Measurements from ENCODE around the gene EIF4E1B.
"Not testable (repeated sequence)": the region's sequence is repeated elsewhere in the genome, so short reads cannot be mapped to it uniquely, and the experiment has no call there.

The EIF4E1B gene

DNA sequence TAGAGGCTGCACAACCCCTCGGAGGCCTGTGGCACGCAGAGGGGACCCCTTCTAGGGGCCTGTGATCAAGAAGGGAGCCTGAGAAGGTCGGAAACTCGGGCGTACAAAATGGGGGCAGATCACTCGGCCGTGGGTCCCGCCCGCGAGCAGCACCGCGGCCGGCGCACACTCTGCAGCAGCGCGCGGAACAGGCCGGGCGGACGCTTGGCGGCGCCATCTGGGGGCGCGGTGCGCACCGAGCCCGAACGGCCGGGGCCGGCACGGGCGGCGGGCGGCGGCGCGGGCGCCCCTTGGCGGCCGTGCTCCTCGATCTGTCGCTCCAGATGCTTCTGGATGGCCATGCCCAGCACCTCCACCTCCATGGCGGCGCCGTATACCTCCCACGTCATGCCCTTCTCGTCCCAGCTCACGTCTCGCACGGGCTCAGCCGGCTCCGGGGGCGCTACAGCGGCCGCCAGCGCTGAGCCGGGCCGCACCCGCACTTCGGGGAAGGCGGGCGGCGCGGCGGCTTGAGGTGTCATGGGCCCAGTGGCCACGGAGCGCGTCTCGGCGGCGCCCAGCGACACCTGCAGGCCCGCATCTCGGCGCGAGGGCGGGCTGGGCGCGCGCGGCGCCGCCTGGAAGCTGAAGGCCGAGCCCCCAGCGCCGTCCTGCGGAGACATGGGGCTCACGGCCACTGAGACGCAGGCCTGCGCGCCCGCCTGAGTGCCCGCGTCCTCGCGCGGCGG is 33.6 kb upstream of the EIF4E1B start:
- Histone ChIP-seq H3K9ac (no peak overlapping the region), H3K4me2 (no peak overlapping the region)
- TF ChIP-seq, protein P1, sequence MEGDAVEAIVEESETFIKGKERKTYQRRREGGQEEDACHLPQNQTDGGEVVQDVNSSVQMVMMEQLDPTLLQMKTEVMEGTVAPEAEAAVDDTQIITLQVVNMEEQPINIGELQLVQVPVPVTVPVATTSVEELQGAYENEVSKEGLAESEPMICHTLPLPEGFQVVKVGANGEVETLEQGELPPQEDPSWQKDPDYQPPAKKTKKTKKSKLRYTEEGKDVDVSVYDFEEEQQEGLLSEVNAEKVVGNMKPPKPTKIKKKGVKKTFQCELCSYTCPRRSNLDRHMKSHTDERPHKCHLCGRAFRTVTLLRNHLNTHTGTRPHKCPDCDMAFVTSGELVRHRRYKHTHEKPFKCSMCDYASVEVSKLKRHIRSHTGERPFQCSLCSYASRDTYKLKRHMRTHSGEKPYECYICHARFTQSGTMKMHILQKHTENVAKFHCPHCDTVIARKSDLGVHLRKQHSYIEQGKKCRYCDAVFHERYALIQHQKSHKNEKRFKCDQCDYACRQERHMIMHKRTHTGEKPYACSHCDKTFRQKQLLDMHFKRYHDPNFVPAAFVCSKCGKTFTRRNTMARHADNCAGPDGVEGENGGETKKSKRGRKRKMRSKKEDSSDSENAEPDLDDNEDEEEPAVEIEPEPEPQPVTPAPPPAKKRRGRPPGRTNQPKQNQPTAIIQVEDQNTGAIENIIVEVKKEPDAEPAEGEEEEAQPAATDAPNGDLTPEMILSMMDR (conservative IDR thresholded peaks at IDR 0.05; ENCODE audit: low read depth, low read length), result no peak

DNA sequence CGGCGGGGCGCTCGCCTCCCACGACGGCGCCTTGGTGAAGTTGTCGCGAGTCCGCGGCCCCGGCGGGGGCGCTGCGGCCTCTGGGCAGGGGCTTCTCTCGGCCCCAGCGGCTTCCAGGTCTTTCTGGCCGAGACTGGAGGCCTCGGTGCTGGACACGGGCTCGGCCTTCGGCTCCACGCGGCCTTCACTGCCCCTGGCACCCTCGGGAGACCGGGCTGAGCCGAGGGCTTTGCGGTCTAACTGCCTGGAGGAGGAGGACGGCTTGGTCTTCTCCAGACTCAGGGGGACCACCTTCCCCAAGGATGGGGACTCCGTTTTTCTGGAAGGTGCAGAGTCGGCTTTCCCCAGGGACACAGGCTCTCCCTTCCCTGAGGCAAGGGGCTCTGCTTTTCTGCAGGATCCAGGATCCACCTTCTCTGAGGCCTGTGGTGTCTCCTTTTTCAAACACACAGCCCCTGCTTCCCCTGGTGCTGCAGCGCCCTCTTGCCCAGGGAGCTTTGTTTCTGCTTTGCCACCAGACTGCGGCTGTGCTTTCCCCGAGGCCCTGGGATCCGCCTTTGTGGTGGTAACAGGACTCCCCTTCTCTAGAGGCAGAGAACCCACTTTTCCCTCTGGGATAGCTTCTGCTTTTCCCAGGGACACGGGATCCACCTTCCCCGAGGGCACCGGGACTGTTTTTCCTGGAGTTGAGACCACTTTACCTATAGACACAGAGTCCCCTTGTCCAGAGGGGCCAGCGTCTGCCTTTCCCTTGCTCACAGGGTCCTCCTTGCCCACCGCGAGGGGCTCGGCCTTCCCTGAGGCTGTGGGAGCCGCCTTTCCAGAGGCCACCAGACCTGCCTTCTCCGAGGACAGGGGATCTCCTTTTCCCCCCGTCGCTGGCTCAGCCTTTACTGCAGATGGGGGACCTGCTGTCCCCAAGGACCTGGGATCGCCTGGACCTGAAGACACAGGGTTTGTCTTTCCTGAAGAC is 32.8 kb upstream of the EIF4E1B start:
- no peak overlapping the region for H2AFZ ChIP-seq (ENCODE audit: low read depth)
- no peaks in the 10 kb centered on the region for H3K36me3 ChIP-seq (ENCODE audit: insufficient read depth)
- no peaks in the 10 kb centered on the region for H4K20me1 ChIP-seq (ENCODE audit: insufficient read depth)
- H3K79me2 ChIP-seq (ENCODE audit: insufficient read depth, low read depth), result peaks cover 12% of the 10 kb centered on the region; the same call in 1 of the 2 replicates
- TF ChIP-seq, protein P1 (conservative IDR thresholded peaks at IDR 0.05; ENCODE audit: low read depth, low read length), result no peak
- H3K4me1 ChIP-seq (ENCODE audit: low read depth, poor library complexity, severe bottlenecking), result peaks cover 36% of the 10 kb centered on the region
- no peak overlapping the region for H3K27ac ChIP-seq
- H3K9ac ChIP-seq, result no peak overlapping the region
- no peak overlapping the region for H3K4me3 ChIP-seq (IDR thresholded peaks at IDR 0.05; ENCODE audit: insufficient read depth, low read depth, low read length)
- no peak overlapping the region; the same call in 1 of the 2 replicates for H3K4me2 ChIP-seq
- no peaks in the 10 kb centered on the region for H3K27me3 ChIP-seq (ENCODE audit: insufficient read depth, low read depth)

More for the DNA sequence above, 33.6 kb upstream of the EIF4E1B start:
- H3K4me3 ChIP-seq (IDR thresholded peaks at IDR 0.05; ENCODE audit: insufficient read depth, low read depth, low read length), result no peak overlapping the region
- no peaks in the 10 kb centered on the region for H3K36me3 ChIP-seq (ENCODE audit: insufficient read depth)
- H3K27me3 ChIP-seq (ENCODE audit: insufficient read depth, low read depth), result no peaks in the 10 kb centered on the region
- H3K79me2 ChIP-seq (ENCODE audit: insufficient read depth, low read depth), result peaks cover 12% of the 10 kb centered on the region; the same call in 1 of the 2 replicates
- H3K27ac ChIP-seq, result no peak overlapping the region
- H2AFZ ChIP-seq (ENCODE audit: low read depth), result no peak overlapping the region
- no peaks in the 10 kb centered on the region for H4K20me1 ChIP-seq (ENCODE audit: insufficient read depth)
- peaks cover 36% of the 10 kb centered on the region for H3K4me1 ChIP-seq (ENCODE audit: low read depth, poor library complexity, severe bottlenecking)

DNA sequence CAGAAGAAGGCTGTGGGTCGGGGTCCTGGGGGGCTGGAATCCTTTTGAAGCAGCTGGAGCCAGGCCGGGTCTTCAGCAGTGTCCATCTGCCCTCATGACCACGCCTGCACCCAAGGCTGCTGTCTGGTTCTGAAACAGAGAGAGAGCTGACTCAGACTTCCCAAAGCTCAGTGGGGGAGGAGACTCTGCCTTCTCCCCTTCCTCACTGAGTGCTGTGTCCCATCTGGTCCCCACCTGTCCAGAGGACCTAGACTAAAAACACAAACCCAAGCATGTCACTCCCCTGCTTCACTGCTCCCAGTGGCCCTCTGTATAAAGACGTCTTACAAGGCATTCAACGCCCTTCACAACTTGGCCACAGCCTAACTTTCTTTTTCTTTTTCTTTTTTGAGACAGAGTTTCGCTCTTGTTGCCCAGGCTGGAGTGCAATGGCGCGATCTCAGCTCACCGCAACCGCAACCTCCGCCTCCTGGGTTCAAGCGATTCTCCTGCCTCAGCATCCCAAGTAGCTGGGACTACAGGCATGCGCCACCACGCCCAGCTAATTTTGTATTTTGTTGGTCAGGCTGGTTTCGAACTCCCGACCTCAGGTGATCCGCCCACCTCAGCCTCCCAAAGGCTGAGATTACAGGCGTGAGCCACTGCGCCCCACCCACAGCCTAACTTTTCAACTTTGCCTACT is 30.6 kb upstream of the EIF4E1B start:
- H3K4me3 ChIP-seq (IDR thresholded peaks at IDR 0.05; ENCODE audit: insufficient read depth, low read depth, low read length); H2AFZ ChIP-seq (ENCODE audit: low read depth); H3K27me3 ChIP-seq (ENCODE audit: insufficient read depth, low read depth); H3K36me3 ChIP-seq (ENCODE audit: insufficient read depth); H4K20me1 ChIP-seq (ENCODE audit: insufficient read depth): not testable (repeated sequence)
- Histone ChIP-seq H3K4me1 (ENCODE audit: low read depth, poor library complexity, severe bottlenecking) (peaks cover 36% of the 10 kb centered on the region), H3K4me2 (peak overlapping the region; percentile 88), H3K9ac (peak overlapping the region; percentile 52; the same call in 1 of the 2 replicates), H3K27ac (peak overlapping the region; percentile 90), H3K79me2 (ENCODE audit: insufficient read depth, low read depth) (peaks cover 12% of the 10 kb centered on the region; the same call in 1 of the 2 replicates)

GRCh38 chr5:176601901-176602482 is 28.5 kb upstream of the EIF4E1B start:
- Histone ChIP-seq H3K9ac (no peak overlapping the region), H3K4me1 (ENCODE audit: low read depth, poor library complexity, severe bottlenecking) (peaks cover 48% of the 10 kb centered on the region), H3K27ac (no peak overlapping the region), H2AFZ (ENCODE audit: low read depth) (no peak overlapping the region), H3K36me3 (ENCODE audit: insufficient read depth) (no peaks in the 10 kb centered on the region), H4K20me1 (ENCODE audit: insufficient read depth) (no peaks in the 10 kb centered on the region), H3K4me3 (IDR thresholded peaks at IDR 0.05; ENCODE audit: insufficient read depth, low read depth, low read length) (no peak overlapping the region), H3K4me2 (no peak overlapping the region), H3K27me3 (ENCODE audit: insufficient read depth, low read depth) (no peaks in the 10 kb centered on the region), H3K79me2 (ENCODE audit: insufficient read depth, low read depth) (peaks cover 13% of the 10 kb centered on the region; the same call in 1 of the 2 replicates)
- TF ChIP-seq, protein P1 (conservative IDR thresholded peaks at IDR 0.05; ENCODE audit: low read depth, low read length), result no peak
